Measurements from ENCODE around the gene ZNF521. TPM values are rescaled to one million over a fixed set of nuclear protein-coding genes. Genes with fewer than 3 reads are reported as not detected.

Gene ZNF521
- total and polyA plus RNA-seq, 4 donors, result 0.50 to 3.7 (median 1.5) TPM

DNA sequence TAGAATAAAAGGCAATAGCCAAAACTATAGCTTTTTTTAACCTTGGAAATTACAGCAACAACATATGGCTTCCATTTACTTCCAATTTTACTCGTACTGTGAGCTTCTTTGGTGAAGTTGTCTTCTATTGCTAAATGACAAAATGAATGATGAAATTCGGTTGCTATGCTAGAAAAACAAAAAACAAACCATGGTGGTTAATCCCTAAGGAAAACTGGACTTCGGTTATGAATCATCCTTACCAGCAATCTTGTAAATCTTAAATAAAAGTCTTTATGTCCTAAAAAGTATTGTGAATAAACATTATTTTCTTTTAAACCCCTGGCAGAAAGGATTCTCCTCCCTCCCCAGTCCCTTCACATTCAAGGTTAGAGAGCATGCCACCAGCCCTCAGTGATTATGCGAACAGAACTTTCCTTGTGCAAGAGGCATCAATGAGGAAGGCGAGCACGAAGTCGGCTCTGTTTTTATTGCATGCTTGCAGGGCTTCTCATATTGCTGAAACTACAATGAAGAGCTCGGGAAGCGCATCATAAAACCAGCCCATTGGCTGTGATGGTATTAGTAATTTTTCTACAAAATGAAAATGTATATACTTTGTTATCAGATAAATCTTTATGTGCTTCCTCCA, 62.9 kb downstream of the ZNF521 start:
- TF ChIP-seq YY1 (IDR thresholded peaks at IDR 0.05), result no peak
- TF ChIP-seq, protein P1, sequence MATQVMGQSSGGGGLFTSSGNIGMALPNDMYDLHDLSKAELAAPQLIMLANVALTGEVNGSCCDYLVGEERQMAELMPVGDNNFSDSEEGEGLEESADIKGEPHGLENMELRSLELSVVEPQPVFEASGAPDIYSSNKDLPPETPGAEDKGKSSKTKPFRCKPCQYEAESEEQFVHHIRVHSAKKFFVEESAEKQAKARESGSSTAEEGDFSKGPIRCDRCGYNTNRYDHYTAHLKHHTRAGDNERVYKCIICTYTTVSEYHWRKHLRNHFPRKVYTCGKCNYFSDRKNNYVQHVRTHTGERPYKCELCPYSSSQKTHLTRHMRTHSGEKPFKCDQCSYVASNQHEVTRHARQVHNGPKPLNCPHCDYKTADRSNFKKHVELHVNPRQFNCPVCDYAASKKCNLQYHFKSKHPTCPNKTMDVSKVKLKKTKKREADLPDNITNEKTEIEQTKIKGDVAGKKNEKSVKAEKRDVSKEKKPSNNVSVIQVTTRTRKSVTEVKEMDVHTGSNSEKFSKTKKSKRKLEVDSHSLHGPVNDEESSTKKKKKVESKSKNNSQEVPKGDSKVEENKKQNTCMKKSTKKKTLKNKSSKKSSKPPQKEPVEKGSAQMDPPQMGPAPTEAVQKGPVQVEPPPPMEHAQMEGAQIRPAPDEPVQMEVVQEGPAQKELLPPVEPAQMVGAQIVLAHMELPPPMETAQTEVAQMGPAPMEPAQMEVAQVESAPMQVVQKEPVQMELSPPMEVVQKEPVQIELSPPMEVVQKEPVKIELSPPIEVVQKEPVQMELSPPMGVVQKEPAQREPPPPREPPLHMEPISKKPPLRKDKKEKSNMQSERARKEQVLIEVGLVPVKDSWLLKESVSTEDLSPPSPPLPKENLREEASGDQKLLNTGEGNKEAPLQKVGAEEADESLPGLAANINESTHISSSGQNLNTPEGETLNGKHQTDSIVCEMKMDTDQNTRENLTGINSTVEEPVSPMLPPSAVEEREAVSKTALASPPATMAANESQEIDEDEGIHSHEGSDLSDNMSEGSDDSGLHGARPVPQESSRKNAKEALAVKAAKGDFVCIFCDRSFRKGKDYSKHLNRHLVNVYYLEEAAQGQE (IDR thresholded peaks at IDR 0.05), result no peak
- Histone ChIP-seq H3K27me3 (ENCODE audit: control insufficient read depth in 4 of 4, insufficient read depth in 4 of 4, low read length in 3 of 4) (peaks cover 0 to 4% (median 0%) of the 10 kb centered on the region in 4 donors), H3K4me3 (ENCODE audit: low read depth in 1 of 3, low read length in 3 of 3) (no peak overlapping the region), H3K9me3 (ENCODE audit: control insufficient read depth in 4 of 4, low read length in 3 of 4) (no peaks in the 10 kb centered on the region), H3K27ac (ENCODE audit: low read depth in 1 of 2, low read length in 2 of 2) (no peak overlapping the region), H3K36me3 (ENCODE audit: control insufficient read depth in 4 of 4, insufficient read depth in 3 of 4, low read depth in 1 of 4, low read length in 3 of 4) (no peaks in the 10 kb centered on the region), H3K9ac (ENCODE audit: low read depth in 1 of 2, low read length in 2 of 2) (no peak overlapping the region), H3K4me1 (ENCODE audit: control insufficient read depth in 4 of 4, insufficient read depth in 4 of 4, low read length in 3 of 4) (no peaks in the 10 kb centered on the region)
- DNase-seq (ENCODE audit: low spot score), result no peak
- 64% methylated on average over 9 of the region's 9 CpGs for WGBS

DNA sequence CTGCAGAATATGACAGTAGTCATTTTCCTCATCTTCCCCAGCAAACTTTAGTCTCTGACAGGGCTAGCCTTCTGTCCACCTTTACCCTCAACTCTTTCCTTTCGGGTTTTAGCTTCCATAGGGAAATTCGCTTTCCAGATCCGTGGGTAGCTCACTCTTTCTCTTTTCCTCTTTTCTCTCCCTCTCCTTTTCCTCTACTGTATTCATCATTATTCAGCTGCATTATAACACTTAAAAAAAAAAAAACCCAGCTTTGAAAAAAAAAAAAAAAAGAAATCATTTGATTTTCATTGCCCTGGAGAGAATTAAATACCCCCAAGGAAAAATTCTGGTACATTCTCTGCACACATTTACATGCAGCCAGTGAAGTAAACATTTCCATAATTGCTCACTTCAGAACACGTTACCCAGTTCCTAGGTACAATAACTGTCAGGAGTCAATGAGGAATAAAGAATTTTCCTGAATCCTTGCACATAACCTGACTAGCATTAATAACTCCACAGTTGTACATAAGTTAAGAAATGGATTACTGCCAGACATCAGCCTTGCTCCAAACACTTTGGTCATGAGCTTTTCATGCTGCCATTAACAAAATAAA, 63.5 kb downstream of the ZNF521 start:
- no peak for DNase-seq (ENCODE audit: low spot score)
- no peaks in the 10 kb centered on the region for H3K9me3 ChIP-seq (ENCODE audit: control insufficient read depth in 4 of 4, low read length in 3 of 4)
- no peak overlapping the region for H3K4me3 ChIP-seq (ENCODE audit: low read depth in 1 of 3, low read length in 3 of 3)
- peaks cover 0 to 5% (median 0%) of the 10 kb centered on the region in 4 donors for H3K27me3 ChIP-seq (ENCODE audit: control insufficient read depth in 4 of 4, insufficient read depth in 4 of 4, low read length in 3 of 4)
- no peak overlapping the region for H3K9ac ChIP-seq (ENCODE audit: low read depth in 1 of 2, low read length in 2 of 2)
- TF ChIP-seq HNF4G (IDR thresholded peaks at IDR 0.05) (no peak), FOXA2 (IDR thresholded peaks at IDR 0.05) (no peak), YY1 (IDR thresholded peaks at IDR 0.05) (no peak), SP1 (IDR thresholded peaks at IDR 0.05) (no peak), EGR1 (IDR thresholded peaks at IDR 0.05; ENCODE audit: low read depth in 2 of 2) (no peak)
- TF ChIP-seq, protein P2, sequence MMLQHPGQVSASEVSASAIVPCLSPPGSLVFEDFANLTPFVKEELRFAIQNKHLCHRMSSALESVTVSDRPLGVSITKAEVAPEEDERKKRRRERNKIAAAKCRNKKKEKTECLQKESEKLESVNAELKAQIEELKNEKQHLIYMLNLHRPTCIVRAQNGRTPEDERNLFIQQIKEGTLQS (IDR thresholded peaks at IDR 0.05), result no peak
- 74% methylated on average over 4 of the region's 4 CpGs for WGBS
- no peaks in the 10 kb centered on the region for H3K36me3 ChIP-seq (ENCODE audit: control insufficient read depth in 4 of 4, insufficient read depth in 3 of 4, low read depth in 1 of 4, low read length in 3 of 4)
- no peaks in the 10 kb centered on the region for H3K4me1 ChIP-seq (ENCODE audit: control insufficient read depth in 4 of 4, insufficient read depth in 4 of 4, low read length in 3 of 4)
- no peak overlapping the region for H3K27ac ChIP-seq (ENCODE audit: low read depth in 1 of 2, low read length in 2 of 2)

DNA sequence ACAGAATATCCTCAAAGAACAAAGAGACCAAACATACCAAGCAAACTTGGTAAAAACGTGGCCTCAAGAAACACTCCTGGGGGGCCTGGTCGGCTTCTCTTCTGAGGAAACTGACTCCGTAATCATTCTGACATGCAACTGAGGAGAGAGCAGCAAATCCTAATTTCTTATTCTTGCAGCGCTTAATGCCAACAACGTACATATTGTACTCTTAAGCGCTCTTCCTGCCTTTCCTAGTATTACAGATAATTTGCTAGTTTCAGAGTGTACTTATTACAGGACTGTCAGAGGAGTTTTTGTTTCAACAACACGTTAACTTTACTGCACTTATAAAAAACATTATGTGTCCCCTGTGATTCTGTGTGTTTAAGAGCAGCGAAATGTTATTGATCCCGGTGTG, 64.9 kb downstream of the ZNF521 start:
- no peak overlapping the region for H3K27ac ChIP-seq (ENCODE audit: low read depth in 1 of 2, low read length in 2 of 2)
- H3K9me3 ChIP-seq (ENCODE audit: control insufficient read depth in 4 of 4, low read length in 3 of 4), result no peaks in the 10 kb centered on the region
- 74% methylated on average over 9 of the region's 9 CpGs for WGBS
- no peaks in the 10 kb centered on the region for H3K36me3 ChIP-seq (ENCODE audit: control insufficient read depth in 4 of 4, insufficient read depth in 3 of 4, low read depth in 1 of 4, low read length in 3 of 4)
- H3K27me3 ChIP-seq (ENCODE audit: control insufficient read depth in 4 of 4, insufficient read depth in 4 of 4, low read length in 3 of 4), result peaks cover 0 to 5% (median 0%) of the 10 kb centered on the region in 4 donors
- TF ChIP-seq FOXA1 (IDR thresholded peaks at IDR 0.05), result no peak
- TF ChIP-seq, protein P3, sequence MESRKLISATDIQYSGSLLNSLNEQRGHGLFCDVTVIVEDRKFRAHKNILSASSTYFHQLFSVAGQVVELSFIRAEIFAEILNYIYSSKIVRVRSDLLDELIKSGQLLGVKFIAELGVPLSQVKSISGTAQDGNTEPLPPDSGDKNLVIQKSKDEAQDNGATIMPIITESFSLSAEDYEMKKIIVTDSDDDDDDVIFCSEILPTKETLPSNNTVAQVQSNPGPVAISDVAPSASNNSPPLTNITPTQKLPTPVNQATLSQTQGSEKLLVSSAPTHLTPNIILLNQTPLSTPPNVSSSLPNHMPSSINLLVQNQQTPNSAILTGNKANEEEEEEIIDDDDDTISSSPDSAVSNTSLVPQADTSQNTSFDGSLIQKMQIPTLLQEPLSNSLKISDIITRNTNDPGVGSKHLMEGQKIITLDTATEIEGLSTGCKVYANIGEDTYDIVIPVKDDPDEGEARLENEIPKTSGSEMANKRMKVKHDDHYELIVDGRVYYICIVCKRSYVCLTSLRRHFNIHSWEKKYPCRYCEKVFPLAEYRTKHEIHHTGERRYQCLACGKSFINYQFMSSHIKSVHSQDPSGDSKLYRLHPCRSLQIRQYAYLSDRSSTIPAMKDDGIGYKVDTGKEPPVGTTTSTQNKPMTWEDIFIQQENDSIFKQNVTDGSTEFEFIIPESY (IDR thresholded peaks at IDR 0.05), result no peak
- no peak for TF ChIP-seq NR2F2 (IDR thresholded peaks at IDR 0.05)
- no peak overlapping the region for H3K4me3 ChIP-seq (ENCODE audit: low read depth in 1 of 3, low read length in 3 of 3)
- no peak for DNase-seq (ENCODE audit: low spot score)
- H3K9ac ChIP-seq (ENCODE audit: low read depth in 1 of 2, low read length in 2 of 2), result no peak overlapping the region
- H3K4me1 ChIP-seq (ENCODE audit: control insufficient read depth in 4 of 4, insufficient read depth in 4 of 4, low read length in 3 of 4), result no peaks in the 10 kb centered on the region
